SK-N-SH treated with all-trans-retinoic acid at 6 μM for 48 hours (cell line): Measurements from ENCODE around the gene MED26.

Source experiments
- CREB5 ChIP-seq: fragments of 250-450 bp; sonication (Bioruptor Pico); IDR thresholded peaks from 2 replicates; pipeline ENCODE4 v1.5.1; 2020; ENCODE audit warnings: low read depth, mild to moderate bottlenecking, moderate library complexity
- RARB ChIP-seq: fragments of 250-450 bp; sonication (Bioruptor Pico); IDR thresholded peaks from 2 replicates; pipeline ENCODE4 v1.8.0; 2021; ENCODE audit warnings: mild to moderate bottlenecking, moderate library complexity

- TF ChIP-seq CREB5 (CRISPR knock-in tag) = no peak
- TF ChIP-seq RARB (CRISPR knock-in tag) = no peak
Observed at GRCh38 chr19:16620584-16620983, 7.4 kb downstream of the MED26 start.
